Ovary (tissue), 9 donors: ENCODE measurements around the gene GNA12. TPM values are rescaled to one million over a fixed set of nuclear protein-coding genes. Genes with fewer than 3 reads are reported as not detected.
"Not testable (repeated sequence)": the region's sequence is repeated elsewhere in the genome, so short reads cannot be mapped to it uniquely, and the experiment has no call there.

Experiments used
- DNase-seq, 5 donors: peaks; one replicate each; pipeline ENCODE4 v3.0.0-alpha.2; 2019 to 2020
- H3K27ac ChIP-seq, 2 donors: fragments of 200-600 bp; one replicate each; pipeline versions ENCODE4 v1.5.1 to v1.8.0; 2019 to 2022
- H3K27me3 ChIP-seq: fragments of 200-600 bp; one replicate; pipeline ENCODE4 v1.8.0; 2022
- H3K36me3 ChIP-seq: fragments of 200-600 bp; sonication (generic); one replicate; pipeline ENCODE4 v1.5.1; 2019
- H3K4me1 ChIP-seq: one replicate; pipeline ENCODE4 v1.8.1; 2013; ENCODE audit warnings: mild to moderate bottlenecking, moderate library complexity; ENCODE audit not compliant: insufficient read depth
- H3K4me3 ChIP-seq: fragments of 200-600 bp; sonication (generic); one replicate; pipeline ENCODE4 v1.5.1; 2017
- H3K9me3 ChIP-seq, 2 donors: fragments of 200-600 bp in 1 of 2; sonication (generic) in 1 of 2; one replicate each; pipeline versions ENCODE4 v1.5.1 to v1.8.1; 2013 to 2019; ENCODE audit warnings: mild to moderate bottlenecking in 1 of 2, moderate library complexity in 1 of 2
- CTCF ChIP-seq, 3 donors: fragments of 450-650 bp in 2 of 3; fragments of 200-600 bp in 1 of 3; IDR thresholded peaks; one replicate each; pipeline versions ENCODE4 v1.5.1 to v1.8.0; 2016 to 2022; ENCODE audit warnings: antibody characterized with exemption in 3 of 3, mild to moderate bottlenecking in 1 of 3
- EP300 ChIP-seq: sonication (generic); formaldehyde crosslinking; IDR thresholded peaks from one replicate; pipeline ENCODE4 v1.6.1; 2017; ENCODE audit warnings: antibody characterized with exemption
- POLR2A ChIP-seq: fragments of 450-650 bp; IDR thresholded peaks from one replicate; pipeline ENCODE4 v1.6.1; 2017; ENCODE audit warnings: antibody characterized with exemption, mild to moderate bottlenecking, moderate library complexity
- WGBS, 3 donors: extraction: QIAGEN DNeasy Blood & Tissue Kit in 1 of 3; methylation state at CpG; one replicate each; pipeline versions ENCODE4 v1.1.5 to v1.1.7; 2013 to 2017; 5-methylcytosine and 5-hydroxymethylcytosine counted together
- intact Hi-C, 4 donors: fragments of 100-400 bp; cut with DNase I; formaldehyde crosslinking; loops; one replicate each; pipeline versions ENCODE4 v1.11.0 to v1.15.1; 2022 to 2023
- polyA plus RNA-seq, 2 donors: library from polyadenylated mRNA; stranded (reverse); fragments of 200-250 nt in 1 of 2; fragments of 350-450 nt in 1 of 2; fragmentation: Illumina TruSeq in 1 of 2; extraction: RNeasy Lipid Tissue Mini Kit (QIAGEN cat#74804) in 1 of 2; gene quantifications; one replicate each; pipeline ENCODE4 v1.2.3, GENCODE V29; 2013 to 2014
- total RNA-seq, 7 donors: library from RNA; depleted of rRNA in 2 of 7; stranded (reverse); fragments of >200 nt in 2 of 7; fragmentation: NEBNext Ultra II Directional in 3 of 7; extraction: Animal tissue kit (Norgen Biotek cat#: 25700) in 3 of 7; gene quantifications; one replicate each; pipeline versions ENCODE4 v1.1.0 to v1.2.4, GENCODE V29; 2016 to 2023
- donor health status: DM: no; HTN: no; CAD: no; lungs with moderate emphysema.
- donor health status: DM: no; HTN: no; CAD: no.
- donor health status: Bipolar disorder and iron deficiency.
- donor health status: DM: yes; HTN: yes; CAD: no.
- donor health status: DM: no; HTN: no; CAD: no.
- donor health status: DM: yes; HTN: yes; CAD: no.

Gene GNA12
- total and polyA plus RNA-seq, 9 donors: 13.4 to 94.4 (median 65.5) TPM

GRCh38 chr7:2729031-2729892, 114.8 kb downstream of the GNA12 start:
- TF ChIP-seq EP300 (no peak), CTCF (IDR thresholded peaks at IDR 0.05) (no peak), POLR2A (no peak)
- H3K27ac ChIP-seq: peak overlapping the region in 1 of 2 donors; percentile 72
- DNase-seq: peak; percentile 61 to 74 (median 73)
- intact Hi-C loops: no loop called here
- WGBS, 3 donors: 28 to 62% (median 42%) methylated on average over 37 of the region's 37 CpGs
- no peaks in the 10 kb centered on the region for H3K36me3 ChIP-seq
- H3K4me1 ChIP-seq: peaks cover 16% of the 10 kb centered on the region
- H3K4me3 ChIP-seq: no peak overlapping the region
- no peaks in the 10 kb centered on the region for H3K27me3 ChIP-seq
- no peaks in the 10 kb centered on the region for H3K9me3 ChIP-seq

- Histone ChIP-seq H3K36me3 (no peaks in the 10 kb centered on the region), H3K4me1 (peaks cover 13% of the 10 kb centered on the region), H3K4me3 (no peak overlapping the region), H3K27me3 (no peaks in the 10 kb centered on the region), H3K27ac (peak overlapping the region in 1 of 2 donors; percentile 72), H3K9me3 (no peaks in the 10 kb centered on the region)
- no peak for TF ChIP-seq CTCF (IDR thresholded peaks at IDR 0.05)
- no peak for TF ChIP-seq EP300
- TF ChIP-seq POLR2A: no peak
- intact Hi-C loops: no loop called here
- peak in 4 of 5 donors; percentile 41 to 62 (median 57) for DNase-seq
- WGBS, 3 donors: 18 to 40% (median 22%) methylated on average over 15 of the region's 15 CpGs
These were observed 115.6 kb downstream of the GNA12 start for GRCh38 chr7:2728316-2729030.

DNA sequence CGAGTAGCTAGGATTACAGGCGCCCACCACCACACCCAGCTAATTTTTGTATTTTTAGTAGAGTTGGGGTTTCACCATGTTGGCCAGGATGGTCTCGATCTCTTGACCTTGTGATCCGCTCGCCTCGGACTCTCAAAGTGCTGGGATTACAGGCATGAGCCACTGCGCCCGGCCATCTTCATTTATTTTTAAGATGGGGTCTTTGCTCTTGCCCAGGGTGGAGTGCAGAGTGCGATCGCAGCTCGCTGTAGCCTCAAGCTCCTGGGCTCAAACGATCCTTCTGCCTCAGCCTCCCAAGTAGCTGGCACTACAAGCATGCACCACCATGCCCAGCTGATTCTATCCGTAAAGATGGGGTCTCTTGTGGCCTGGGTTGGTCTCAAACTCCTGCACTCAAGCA, 116.9 kb downstream of the GNA12 start:
- H3K9me3 ChIP-seq, H3K27me3 ChIP-seq, H3K4me3 ChIP-seq, intact Hi-C loops, H3K27ac ChIP-seq, H3K36me3 ChIP-seq, H3K4me1 ChIP-seq: not testable (repeated sequence)
- DNase-seq: peak in 4 of 5 donors; percentile 13 to 21 (median 20)
- WGBS, 3 donors: 86 to 99% (median 87%) methylated on average over 13 of the region's 13 CpGs

DNA sequence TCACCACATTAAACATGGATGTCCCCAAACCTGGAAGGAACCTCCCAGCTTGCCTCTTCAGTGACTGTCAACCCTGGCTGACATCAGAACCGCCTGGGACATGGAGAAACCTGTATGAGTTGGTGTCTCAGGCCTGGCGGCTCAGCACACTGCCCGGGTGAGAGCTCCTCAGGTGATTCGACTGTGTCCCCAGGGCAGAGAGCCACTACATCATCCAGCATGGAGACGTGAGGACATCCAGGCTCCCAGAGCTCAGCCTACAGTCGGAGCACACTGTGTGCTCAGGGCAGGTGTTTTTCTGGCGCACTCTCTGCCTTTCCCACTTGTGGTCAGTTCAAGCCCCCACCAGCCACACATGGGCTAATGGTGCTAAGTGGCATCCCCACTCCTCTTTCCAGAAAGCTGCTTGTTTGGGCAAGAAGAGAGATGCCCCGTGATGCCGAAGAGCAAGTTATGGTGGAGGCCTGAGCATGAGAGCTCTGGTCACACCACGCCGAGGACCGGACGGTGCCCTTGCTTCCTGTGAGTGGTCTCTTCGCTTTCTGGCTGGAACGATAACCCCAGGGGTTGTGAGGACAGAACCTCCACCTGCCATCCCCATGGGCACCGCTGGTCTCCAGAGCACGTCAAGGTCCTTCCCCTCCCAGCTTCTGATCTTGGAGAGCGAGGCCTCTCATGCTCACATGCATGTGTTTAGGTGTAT, 117.6 kb downstream of the GNA12 start:
- Histone ChIP-seq H3K27ac (no peak overlapping the region), H3K4me3 (no peak overlapping the region), H3K36me3 (no peaks in the 10 kb centered on the region), H3K27me3 (no peaks in the 10 kb centered on the region), H3K9me3 (no peaks in the 10 kb centered on the region), H3K4me1 (peaks cover 9% of the 10 kb centered on the region)
- 88 to 95% (median 95%) methylated on average over 17 to 18 of the region's 18 CpGs for WGBS, 3 donors
- intact Hi-C loops: no loop called here
- peak in 4 of 5 donors; percentile 12 to 28 (median 21) for DNase-seq
- TF ChIP-seq POLR2A (no peak), CTCF (IDR thresholded peaks at IDR 0.05) (no peak), EP300 (no peak)
